Keratinocyte (primary cell): ENCODE results near the gene PREB. TPM values are rescaled to one million over a fixed set of nuclear protein-coding genes. Genes with fewer than 3 reads are reported as not detected.

Experiments used
- DNase-seq: peaks from one replicate; pipeline ENCODE4 v3.0.0-alpha.2; 2011; ENCODE audit warnings: low read depth, missing footprints, low spot score
- FAIRE-seq: peaks from 2 replicates; lab custom pipeline; 2011; peaks lifted over from hg19 to GRCh38; lab: Jason Lieb, UNC
- H2AFZ ChIP-seq: 2 replicates; pipeline ENCODE4 v1.6.0; 2012; ENCODE audit warnings: low read length, control low read depth, inconsistent platforms; ENCODE audit not compliant: control insufficient read depth
- H3K27ac ChIP-seq: 2 replicates; pipeline ENCODE4 v1.5.1; 2011; ENCODE audit warnings: low read length; ENCODE audit not compliant: control insufficient read depth, insufficient read depth
- H3K27me3 ChIP-seq: 3 replicates; pipeline ENCODE4 v1.6.0; 2011; ENCODE audit warnings: low read length; ENCODE audit not compliant: control insufficient read depth, insufficient read depth; ENCODE audit errors: extremely low read depth
- H3K36me3 ChIP-seq, 2 experiments: 2 replicates in 1 of 2; 3 replicates in 1 of 2; pipeline ENCODE4 v1.5.1; 2011; ENCODE audit warnings: low read length in 2 of 2, mild to moderate bottlenecking in 1 of 2; ENCODE audit not compliant: control insufficient read depth in 2 of 2, insufficient read depth in 2 of 2; ENCODE audit errors: extremely low read depth in 1 of 2
- H3K4me1 ChIP-seq: 3 replicates; pipeline ENCODE4 v1.5.1; 2011; ENCODE audit warnings: low read length; ENCODE audit not compliant: control insufficient read depth, insufficient read depth; ENCODE audit errors: extremely low read depth
- H3K4me2 ChIP-seq: 3 replicates; pipeline ENCODE4 v1.6.0; 2011; ENCODE audit warnings: low read depth, low read length; ENCODE audit not compliant: control insufficient read depth, insufficient read depth; ENCODE audit errors: extremely low read depth
- H3K4me3 ChIP-seq, 3 experiments: fragments of 200-600 bp in 1 of 3; sonication (generic) in 1 of 3; 2 replicates in 2 of 3; 3 replicates in 1 of 3; pipeline ENCODE4 v1.5.1; 2011 to 2016; ENCODE audit warnings: low read length in 3 of 3, mild to moderate bottlenecking in 3 of 3, control low read depth in 2 of 3, inconsistent platforms in 1 of 3, low read depth in 1 of 3, mixed read lengths in 1 of 3, mixed run types in 1 of 3, moderate library complexity in 1 of 3; ENCODE audit not compliant: control insufficient read depth in 2 of 3, insufficient read depth in 2 of 3; ENCODE audit errors: extremely low read depth in 1 of 3
- H3K79me2 ChIP-seq: 2 replicates; pipeline ENCODE4 v1.6.0; 2012; ENCODE audit warnings: low read length; ENCODE audit not compliant: control insufficient read depth, insufficient read depth
- H3K9ac ChIP-seq: 3 replicates; pipeline ENCODE4 v1.6.0; 2011; ENCODE audit warnings: low read length; ENCODE audit not compliant: control insufficient read depth, insufficient read depth; ENCODE audit errors: extremely low read depth
- H3K9me1 ChIP-seq: 3 replicates; pipeline ENCODE4 v1.6.0; 2011; ENCODE audit warnings: low read length; ENCODE audit not compliant: control insufficient read depth, insufficient read depth; ENCODE audit errors: extremely low read depth
- H3K9me3 ChIP-seq: 2 replicates; pipeline ENCODE4 v1.5.1; 2012; ENCODE audit warnings: low read depth, low read length; ENCODE audit not compliant: control insufficient read depth
- H4K20me1 ChIP-seq: 3 replicates; pipeline ENCODE4 v1.6.0; 2011; ENCODE audit warnings: low read length; ENCODE audit not compliant: control insufficient read depth, insufficient read depth; ENCODE audit errors: extremely low read depth
- EZH2 ChIP-seq: IDR thresholded peaks from one replicate; pipeline ENCODE4 v1.6.1; 2012; ENCODE audit warnings: inconsistent platforms, mild to moderate bottlenecking, low read length, moderate library complexity
- dilution Hi-C: fragments of 300-500 bp; cut with MboI; formaldehyde crosslinking; loops from one replicate; pipeline ENCODE4 v1.7.0; 2020; ENCODE audit warnings: low sequenced_read_pairs; ENCODE audit not compliant: extremely low pct_ligation_motif_present
- polyA plus RNA-seq, 5 experiments: library from polyadenylated mRNA; depleted of rRNA in 3 of 5; stranded (reverse) in 3 of 5; stranded (forward) in 1 of 5; unstranded in 1 of 5; fragments of >200 nt; gene quantifications; 1 replicate in 1 of 5; 2 replicates in 3 of 5; 3 replicates in 1 of 5; pipeline versions ENCODE4 v1.2.1 to v1.2.3, GENCODE V29; 2011 to 2012; ENCODE audit warnings: missing spikeins in 2 of 5, low read depth in 1 of 5, low replicate concordance in 1 of 5
- TF ChIP-seq, protein P1 (sequence below), 3 experiments: IDR thresholded peaks in 1 of 3; conservative IDR thresholded peaks in 1 of 3; optimal IDR thresholded peaks in 1 of 3; 2 replicates in 2 of 3; 3 replicates in 1 of 3; pipeline versions ENCODE3 to v1.5.1; 2011; ENCODE audit warnings: low read length in 3 of 3, mild to moderate bottlenecking in 3 of 3, moderate library complexity in 2 of 3, control low read depth in 1 of 3, inconsistent platforms in 1 of 3; ENCODE audit not compliant: insufficient read depth in 2 of 3; ENCODE audit errors: extremely low read depth in 1 of 3

Gene PREB
- polyA plus RNA-seq, 1 donor (not counting 4 experiments of a cell fraction or from before 2014, with no cell fraction given) = 48.7 TPM

DNA sequence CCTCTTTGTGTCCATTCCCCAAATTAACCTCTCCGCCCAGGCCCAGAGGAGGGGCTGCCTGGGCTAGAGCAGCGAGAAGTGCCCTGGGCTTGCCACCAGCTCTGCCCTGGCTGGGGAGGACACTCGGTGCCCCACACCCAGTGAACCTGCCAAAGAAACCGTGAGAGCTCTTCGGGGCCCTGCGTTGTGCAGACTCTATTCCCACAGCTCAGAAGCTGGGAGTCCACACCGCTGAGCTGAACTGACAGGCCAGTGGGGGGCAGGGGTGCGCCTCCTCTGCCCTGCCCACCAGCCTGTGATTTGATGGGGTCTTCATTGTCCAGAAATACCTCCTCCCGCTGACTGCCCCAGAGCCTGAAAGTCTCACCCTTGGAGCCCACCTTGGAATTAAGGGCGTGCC lies 34.4 kb downstream of the PREB start:
- Histone ChIP-seq H3K79me2 (no peaks in the 10 kb centered on the region), H4K20me1 (peaks cover 4% of the 10 kb centered on the region), H3K9me3 (no peaks in the 10 kb centered on the region), H3K27me3 (peaks cover 9% of the 10 kb centered on the region), H3K4me1 (peaks cover 4% of the 10 kb centered on the region), H3K36me3 (no peaks in the 10 kb centered on the region), H3K9me1 (no peaks in the 10 kb centered on the region), H3K4me3 (no peak overlapping the region), H3K4me2 (no peak overlapping the region), H2AFZ (no peak overlapping the region), H3K27ac (no peak overlapping the region), H3K9ac (no peak overlapping the region)
- dilution Hi-C loops = no loop called here
- FAIRE-seq = no peak
- DNase-seq = no peak
- TF ChIP-seq, protein P1, sequence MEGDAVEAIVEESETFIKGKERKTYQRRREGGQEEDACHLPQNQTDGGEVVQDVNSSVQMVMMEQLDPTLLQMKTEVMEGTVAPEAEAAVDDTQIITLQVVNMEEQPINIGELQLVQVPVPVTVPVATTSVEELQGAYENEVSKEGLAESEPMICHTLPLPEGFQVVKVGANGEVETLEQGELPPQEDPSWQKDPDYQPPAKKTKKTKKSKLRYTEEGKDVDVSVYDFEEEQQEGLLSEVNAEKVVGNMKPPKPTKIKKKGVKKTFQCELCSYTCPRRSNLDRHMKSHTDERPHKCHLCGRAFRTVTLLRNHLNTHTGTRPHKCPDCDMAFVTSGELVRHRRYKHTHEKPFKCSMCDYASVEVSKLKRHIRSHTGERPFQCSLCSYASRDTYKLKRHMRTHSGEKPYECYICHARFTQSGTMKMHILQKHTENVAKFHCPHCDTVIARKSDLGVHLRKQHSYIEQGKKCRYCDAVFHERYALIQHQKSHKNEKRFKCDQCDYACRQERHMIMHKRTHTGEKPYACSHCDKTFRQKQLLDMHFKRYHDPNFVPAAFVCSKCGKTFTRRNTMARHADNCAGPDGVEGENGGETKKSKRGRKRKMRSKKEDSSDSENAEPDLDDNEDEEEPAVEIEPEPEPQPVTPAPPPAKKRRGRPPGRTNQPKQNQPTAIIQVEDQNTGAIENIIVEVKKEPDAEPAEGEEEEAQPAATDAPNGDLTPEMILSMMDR (optimal IDR thresholded peaks at IDR 0.05 in 1 of 3, IDR thresholded peaks at IDR 0.05 in 1 of 3, conservative IDR thresholded peaks at IDR 0.05 in 1 of 3; ENCODE audit: extremely low read depth in 1 of 3, insufficient read depth in 2 of 3, low read length in 3 of 3) = no peak
- no peak for TF ChIP-seq EZH2

GRCh38 chr2:27099334-27099955 lies 35.0 kb downstream of the PREB start:
- TF ChIP-seq EZH2 = no peak
- TF ChIP-seq, protein P1 (optimal IDR thresholded peaks at IDR 0.05 in 1 of 3, IDR thresholded peaks at IDR 0.05 in 1 of 3, conservative IDR thresholded peaks at IDR 0.05 in 1 of 3; ENCODE audit: extremely low read depth in 1 of 3, insufficient read depth in 2 of 3, low read length in 3 of 3) = no peak
- no peak overlapping the region for H3K4me3 ChIP-seq
- peaks cover 9% of the 10 kb centered on the region for H3K27me3 ChIP-seq
- no peak overlapping the region for H2AFZ ChIP-seq
- no peak overlapping the region for H3K4me2 ChIP-seq
- H3K27ac ChIP-seq = no peak overlapping the region
- DNase-seq (no peak), FAIRE-seq (no peak)
- H3K9me3 ChIP-seq = no peaks in the 10 kb centered on the region
- peaks cover 4% of the 10 kb centered on the region for H3K4me1 ChIP-seq
- H3K9me1 ChIP-seq = no peaks in the 10 kb centered on the region
- H4K20me1 ChIP-seq = peaks cover 4% of the 10 kb centered on the region
- H3K79me2 ChIP-seq = no peaks in the 10 kb centered on the region
- H3K36me3 ChIP-seq = no peaks in the 10 kb centered on the region
- H3K9ac ChIP-seq = no peak overlapping the region
- dilution Hi-C loops = no loop called here
